Sigmoid colon (tissue), 7 donors: ENCODE measurements around the gene SEMA4B. TPM values are rescaled to one million over a fixed set of nuclear protein-coding genes. Genes with fewer than 3 reads are reported as not detected.
A peak's percentile ranks its signal among the peaks of the same experiment; 100 is the strongest.

Experiments
- DNase-seq: peaks from one replicate; pipeline ENCODE4 v3.0.0-alpha.2; 2019
- H3K27ac ChIP-seq, 4 donors: fragments of 200-600 bp; sonication (generic); one replicate each; pipeline ENCODE4 v1.5.1; 2016 to 2019; ENCODE audit warnings: mild to moderate bottlenecking in 1 of 4
- H3K27me3 ChIP-seq, 3 donors: fragments of 200-600 bp; sonication (generic); one replicate each; pipeline ENCODE4 v1.5.1; 2019; ENCODE audit warnings: mild to moderate bottlenecking in 1 of 3
- H3K36me3 ChIP-seq, 4 donors: fragments of 200-600 bp; sonication (generic); one replicate each; pipeline ENCODE4 v1.5.1; 2016 to 2019
- H3K4me1 ChIP-seq, 4 donors: fragments of 200-600 bp; sonication (generic); one replicate each; pipeline ENCODE4 v1.5.1; 2017 to 2019
- H3K4me3 ChIP-seq, 4 donors: fragments of 200-600 bp; sonication (generic); one replicate each; pipeline ENCODE4 v1.5.1; 2017 to 2019; ENCODE audit warnings: mild to moderate bottlenecking in 2 of 4, moderate library complexity in 1 of 4
- H3K9me3 ChIP-seq, 4 donors: fragments of 200-600 bp in 3 of 4; sonication (generic) in 3 of 4; one replicate each; pipeline versions ENCODE4 v1.5.1 to v1.6.1; 2013 to 2019
- CTCF ChIP-seq, 4 experiments: fragments of 450-650 bp in 3 of 4; fragments of 200-600 bp in 1 of 4; IDR thresholded peaks; one replicate each; pipeline ENCODE4 v1.5.1; 2016 to 2019; ENCODE audit warnings: antibody characterized with exemption in 4 of 4, mild to moderate bottlenecking in 3 of 4, moderate library complexity in 2 of 4
- EP300 ChIP-seq, 4 donors: sonication (generic); formaldehyde crosslinking; IDR thresholded peaks; one replicate each; pipeline ENCODE4 v1.6.1; 2017; ENCODE audit warnings: antibody characterized with exemption in 4 of 4
- POLR2A ChIP-seq, 2 donors: fragments of 450-650 bp; IDR thresholded peaks; one replicate each; pipeline ENCODE4 v1.6.1; 2016; ENCODE audit warnings: antibody characterized with exemption in 2 of 2, mild to moderate bottlenecking in 2 of 2, moderate library complexity in 2 of 2
- POLR2AphosphoS5 ChIP-seq, 4 donors: sonication (generic); formaldehyde crosslinking; IDR thresholded peaks; one replicate each; pipeline ENCODE4 v1.6.1; 2017; ENCODE audit warnings: antibody characterized with exemption in 4 of 4
- WGBS, 2 donors: extraction: QIAGEN DNeasy Blood & Tissue Kit; methylation state at CpG; one replicate each; pipeline ENCODE4 v1.1.7; 2013; 5-methylcytosine and 5-hydroxymethylcytosine counted together
- intact Hi-C: fragments of 100-400 bp; cut with DNase I; formaldehyde crosslinking; loops from one replicate; pipeline ENCODE4 v1.15.1; 2023
- polyA plus RNA-seq, 3 donors: library from polyadenylated mRNA; stranded (reverse); fragments of 200-250 nt; gene quantifications; one replicate each; pipeline ENCODE4 v1.2.3, GENCODE V29; 2013
- total RNA-seq, 4 donors: library from RNA; depleted of rRNA; stranded (reverse); fragments of >200 nt; gene quantifications; one replicate each; pipeline ENCODE4 v1.1.0, GENCODE V29; 2016
- donor health status: healthy with polysubstance abuse.
- donor health status: Bipolar disorder and iron deficiency.
- donor health status: healthy.

SEMA4B gene
- total and polyA plus RNA-seq, 7 donors: 10.6 to 94.5 (median 50.7) TPM

GRCh38 chr15:90211440-90212143, 10.5 kb downstream of the SEMA4B start:
- TF ChIP-seq POLR2A (IDR thresholded peaks at IDR 0.05): peak in 1 of 2 donors; percentile 18
- TF ChIP-seq EP300 (IDR thresholded peaks at IDR 0.05): no peak
- Histone ChIP-seq H3K27ac (peak overlapping the region; percentile 52 to 71 (median 68)), H3K36me3 (peaks cover 0 to 29% (median 4%) of the 10 kb centered on the region in 4 donors), H3K9me3 (no peaks in the 10 kb centered on the region), H3K4me1 (peaks cover 0 to 56% (median 45%) of the 10 kb centered on the region in 4 donors), H3K4me3 (peak overlapping the region in 1 of 4 donors; percentile 2), H3K27me3 (no peaks in the 10 kb centered on the region)
- intact Hi-C loops: no loop called here
- DNase-seq: no peak
- WGBS, 2 donors: 13 to 45% methylated on average over 13 of the region's 13 CpGs

GRCh38 chr15:90212221-90213098, 11.3 kb downstream of the SEMA4B start:
- Histone ChIP-seq H3K9me3 (no peaks in the 10 kb centered on the region), H3K27ac (peak overlapping the region in 3 of 4 donors; percentile 68 to 71 (median 69)), H3K4me3 (no peak overlapping the region), H3K27me3 (no peaks in the 10 kb centered on the region), H3K36me3 (peaks cover 1 to 27% (median 5%) of the 10 kb centered on the region in 4 donors), H3K4me1 (peaks cover 0 to 48% (median 45%) of the 10 kb centered on the region in 4 donors)
- TF ChIP-seq CTCF (IDR thresholded peaks at IDR 0.05): no peak
- no peak for TF ChIP-seq POLR2AphosphoS5 (IDR thresholded peaks at IDR 0.05)
- no peak for TF ChIP-seq EP300 (IDR thresholded peaks at IDR 0.05)
- no peak for TF ChIP-seq POLR2A (IDR thresholded peaks at IDR 0.05)
- 65 to 81% methylated on average over 35 of the region's 35 CpGs for WGBS, 2 donors
- intact Hi-C loops: no loop called here
- DNase-seq: no peak

- Histone ChIP-seq H3K4me3 (no peak overlapping the region), H3K36me3 (peaks cover 4 to 33% (median 9%) of the 10 kb centered on the region in 4 donors), H3K27me3 (no peaks in the 10 kb centered on the region), H3K27ac (peak overlapping the region; percentile 14 to 71 (median 68)), H3K9me3 (no peaks in the 10 kb centered on the region), H3K4me1 (peaks cover 0 to 47% (median 45%) of the 10 kb centered on the region in 4 donors)
- no peak for DNase-seq
- 23 to 66% methylated on average over 12 of the region's 12 CpGs for WGBS, 2 donors
- intact Hi-C loops: no loop called here
- no peak for TF ChIP-seq POLR2AphosphoS5 (IDR thresholded peaks at IDR 0.05)
- TF ChIP-seq EP300 (IDR thresholded peaks at IDR 0.05): no peak
- no peak for TF ChIP-seq POLR2A (IDR thresholded peaks at IDR 0.05)
- no peak for TF ChIP-seq CTCF (IDR thresholded peaks at IDR 0.05)
Measured at GRCh38 chr15:90213122-90213817, 12.1 kb downstream of the SEMA4B start.

GRCh38 chr15:90213818-90214204, 12.7 kb downstream of the SEMA4B start:
- 28 to 47% methylated on average over 11 of the region's 11 CpGs for WGBS, 2 donors
- intact Hi-C loops: no loop called here
- TF ChIP-seq CTCF (IDR thresholded peaks at IDR 0.05) (no peak), POLR2A (IDR thresholded peaks at IDR 0.05) (no peak), POLR2AphosphoS5 (IDR thresholded peaks at IDR 0.05) (no peak), EP300 (IDR thresholded peaks at IDR 0.05) (no peak)
- no peaks in the 10 kb centered on the region for H3K9me3 ChIP-seq
- H3K27ac ChIP-seq: peak overlapping the region; percentile 14 to 71 (median 68)
- DNase-seq: no peak
- H3K4me3 ChIP-seq: no peak overlapping the region
- H3K4me1 ChIP-seq: peaks cover 0 to 47% (median 42%) of the 10 kb centered on the region in 4 donors
- H3K27me3 ChIP-seq: no peaks in the 10 kb centered on the region
- H3K36me3 ChIP-seq: peaks cover 7 to 30% (median 12%) of the 10 kb centered on the region in 4 donors
